Suprapubic skin (tissue), 4 donors: ENCODE results near the gene TAPBP. TPM values are rescaled to one million over a fixed set of nuclear protein-coding genes. Genes with fewer than 3 reads are reported as not detected.

ENCODE experiments used
- DNase-seq, 2 donors: peaks; one replicate each; pipeline ENCODE4 v3.0.0-alpha.2; 2019; ENCODE audit warnings: low spot score in 2 of 2
- H3K27ac ChIP-seq: fragments of 200-600 bp; sonication (generic); one replicate; pipeline ENCODE4 v1.5.1; 2019
- H3K27me3 ChIP-seq: fragments of 200-600 bp; sonication (generic); one replicate; pipeline ENCODE4 v1.5.1; 2019
- H3K36me3 ChIP-seq: fragments of 200-600 bp; sonication (generic); one replicate; pipeline ENCODE4 v1.5.1; 2019
- H3K4me1 ChIP-seq: fragments of 200-600 bp; sonication (generic); one replicate; pipeline ENCODE4 v1.5.1; 2019
- H3K4me3 ChIP-seq: fragments of 200-600 bp; sonication (generic); one replicate; pipeline ENCODE4 v1.5.1; 2019; ENCODE audit warnings: mild to moderate bottlenecking
- H3K9me3 ChIP-seq: fragments of 200-600 bp; sonication (generic); one replicate; pipeline ENCODE4 v1.5.1; 2019
- CTCF ChIP-seq, 2 donors: fragments of 200-600 bp in 1 of 2; fragments of 450-650 bp in 1 of 2; sonication (generic) in 1 of 2; IDR thresholded peaks; one replicate each; pipeline ENCODE4 v1.5.1; 2016 to 2019; ENCODE audit warnings: antibody characterized with exemption in 2 of 2, mild to moderate bottlenecking in 1 of 2, moderate library complexity in 1 of 2
- EP300 ChIP-seq: sonication (generic); formaldehyde crosslinking; IDR thresholded peaks from one replicate; pipeline ENCODE4 v1.6.1; 2017; ENCODE audit warnings: antibody characterized with exemption
- POLR2A ChIP-seq, 2 donors: fragments of 450-650 bp; IDR thresholded peaks; one replicate each; pipeline ENCODE4 v1.6.1; 2017; ENCODE audit warnings: antibody characterized with exemption in 2 of 2, mild to moderate bottlenecking in 2 of 2, moderate library complexity in 2 of 2
- POLR2AphosphoS5 ChIP-seq, 3 donors: sonication (generic); formaldehyde crosslinking; IDR thresholded peaks; one replicate each; pipeline ENCODE4 v1.6.1; 2017; ENCODE audit warnings: antibody characterized with exemption in 3 of 3
- WGBS: methylation state at CpG from one replicate; pipeline ENCODE4 v1.1.5; 2018; 5-methylcytosine and 5-hydroxymethylcytosine counted together
- total RNA-seq, 4 donors: library from RNA; depleted of rRNA; stranded (reverse); fragments of >200 nt; gene quantifications; one replicate each; pipeline ENCODE4 v1.1.0, GENCODE V29; 2016

TAPBP gene
- total RNA-seq, 4 donors from 2014 or later = 91.5 to 132 (median 108) TPM

GRCh38 chr6:33292996-33293682, 20.7 kb downstream of the TAPBP start:
- 84% methylated on average over 16 of the region's 16 CpGs for WGBS
- no peak for DNase-seq
- Histone ChIP-seq H3K4me1 (peaks cover 39% of the 10 kb centered on the region), H3K9me3 (no peaks in the 10 kb centered on the region), H3K27ac (no peak overlapping the region), H3K36me3 (peaks cover 53% of the 10 kb centered on the region), H3K27me3 (no peaks in the 10 kb centered on the region), H3K4me3 (no peak overlapping the region)
- TF ChIP-seq CTCF (IDR thresholded peaks at IDR 0.05) = no peak

- Histone ChIP-seq H3K27me3 (no peaks in the 10 kb centered on the region), H3K27ac (no peak overlapping the region), H3K4me1 (peaks cover 25% of the 10 kb centered on the region), H3K9me3 (no peaks in the 10 kb centered on the region), H3K36me3 (peaks cover 64% of the 10 kb centered on the region), H3K4me3 (peak overlapping the region; percentile 86)
- WGBS = 73% methylated on average over 7 of the region's 7 CpGs
- no peak for DNase-seq
- TF ChIP-seq EP300 (no peak), CTCF (IDR thresholded peaks at IDR 0.05) (no peak), POLR2A (IDR thresholded peaks at IDR 0.05) (no peak), POLR2AphosphoS5 (IDR thresholded peaks at IDR 0.05) (no peak)
Observed at GRCh38 chr6:33290459-33290858, 23.4 kb downstream of the TAPBP start.

- TF ChIP-seq POLR2A (IDR thresholded peaks at IDR 0.05) (no peak), POLR2AphosphoS5 (IDR thresholded peaks at IDR 0.05) (no peak), EP300 (no peak), CTCF (IDR thresholded peaks at IDR 0.05) (no peak)
- Histone ChIP-seq H3K9me3 (no peaks in the 10 kb centered on the region), H3K27me3 (no peaks in the 10 kb centered on the region), H3K4me1 (peaks cover 25% of the 10 kb centered on the region), H3K36me3 (peaks cover 64% of the 10 kb centered on the region), H3K4me3 (peak overlapping the region; percentile 86), H3K27ac (peak overlapping the region; percentile 77)
- WGBS = 5% methylated on average over 14 of the region's 14 CpGs
- no peak for DNase-seq
Observed at GRCh38 chr6:33289784-33290315, 24.0 kb downstream of the TAPBP start.

GRCh38 chr6:33288921-33289783, 24.7 kb downstream of the TAPBP start, which contains the start of the genes PFDN6 and WDR46:
Gene PFDN6, plus strand, starts transcription at chr6:33289601. Its CDS starts 256 bp downstream, at chr6:33289857.
Gene WDR46, minus strand, starts transcription at chr6:33289239. Its CDS starts 69 bp downstream, at chr6:33289170.
- no peaks in the 10 kb centered on the region for H3K9me3 ChIP-seq
- H3K36me3 ChIP-seq = peaks cover 59% of the 10 kb centered on the region
- WGBS = under 1% methylated on average over 43 of the region's 43 CpGs
- no peaks in the 10 kb centered on the region for H3K27me3 ChIP-seq
- H3K4me3 ChIP-seq = peak within 1 kb of the TSS; percentile 86
- no peak for TF ChIP-seq POLR2A (IDR thresholded peaks at IDR 0.05)
- TF ChIP-seq CTCF (IDR thresholded peaks at IDR 0.05) = no peak
- peak in 2 of 3 donors; percentile 23 to 60 for TF ChIP-seq POLR2AphosphoS5 (IDR thresholded peaks at IDR 0.05)
- peak; percentile 87 to 90 for DNase-seq
- H3K4me1 ChIP-seq = peaks cover 25% of the 10 kb centered on the region
- H3K27ac ChIP-seq = peak within 1 kb of the TSS; percentile 77
